ENCODE data around the gene PARP12. TPM values are rescaled to one million over a fixed set of nuclear protein-coding genes. Genes with fewer than 3 reads are reported as not detected.

PARP12 gene
- total and polyA plus RNA-seq, 9 of the 15 experiments (the other 6 are each of a cell fraction or from before 2014, with no cell fraction given): 4.6 to 40.4 (median 23.5) TPM

DNA sequence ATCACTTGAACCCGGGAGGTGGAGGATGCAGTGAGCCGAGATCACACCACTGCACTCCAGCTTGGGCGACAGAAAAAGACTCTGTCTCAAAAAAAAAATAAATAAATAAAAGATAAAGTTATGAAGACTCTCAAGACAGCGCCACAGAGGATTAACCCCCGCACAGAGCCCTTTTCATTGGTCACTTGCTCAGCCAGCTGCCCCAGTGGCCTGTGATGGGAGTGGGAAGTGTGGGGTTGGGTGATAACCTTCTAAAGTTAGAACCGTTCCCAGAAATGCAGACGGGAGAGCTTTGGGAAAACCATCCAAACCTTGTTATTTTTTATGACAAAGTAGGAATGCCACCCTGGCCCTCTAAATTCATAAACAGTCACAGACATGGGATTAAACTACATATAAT is 57.4 kb downstream of the PARP12 start:
- peak overlapping the region; percentile 33; the same call in 1 of the 2 replicates for H3K4me2 ChIP-seq (ENCODE audit: insufficient read depth, low read length)
- H3K79me2 ChIP-seq (ENCODE audit: control insufficient read depth, insufficient read depth, low read length): no peaks in the 10 kb centered on the region
- BruUV-seq (replicated peaks): no TSS peak
- H3K9me1 ChIP-seq (ENCODE audit: control insufficient read depth, insufficient read depth, low read length): no peaks in the 10 kb centered on the region
- ChIA-PET CTCF (ENCODE audit: low intra/inter-chr PET ratio) (interaction anchor here (1.6 to 3.9 kb wide), 2 partner anchors 360 to 386 kb away, joined by 5 to 42 read pairs; no protein-coding TSS in a partner anchor), POLR2A (interaction anchor here (0.6 to 1.7 kb wide), 17 partner anchors 10 to 1573 kb away, joined by 3 to 13 read pairs (median 3); partner anchors contain the start of gene PARP12)
- FAIRE-seq (no peak), ATAC-seq (peak; percentile 41), DNase-seq (ENCODE audit: extremely low read depth in 1 of 4, low spot score in 3 of 4) (peak in 2 of 4 experiments; percentile 53 to 73)
- no peaks in the 10 kb centered on the region for H3K36me3 ChIP-seq (ENCODE audit: control insufficient read depth, insufficient read depth, low read length)
- WGBS (ENCODE audit: insufficient coverage, low coverage, missing lambda C conversion rate): 21% methylated on average over 7 of the region's 7 CpGs
- in situ Hi-C loops (cut with MboI): no loop called here
- H3K4me1 ChIP-seq (replicated peaks in 1 of 2; ENCODE audit: control insufficient read depth in 2 of 2, insufficient read depth in 2 of 2, low read length in 2 of 2): peaks cover 10 to 11% of the 10 kb centered on the region in 2 experiments; a peak in 4 of 5 replicates
- 0 out of 2 replicates have a peak, but pooled peaks cover 2% of the 10 kb centered on the region for H4K20me1 ChIP-seq (replicated peaks; ENCODE audit: control insufficient read depth, insufficient read depth, low read length)
- no peaks in the 10 kb centered on the region for H3K9me3 ChIP-seq (replicated peaks; ENCODE audit: control insufficient read depth, insufficient read depth, low read depth, low read length)
- no peak overlapping the region for H3K27ac ChIP-seq (ENCODE audit: extremely low read depth, low read depth, low read length)
- H2AFZ ChIP-seq (ENCODE audit: low read depth, low read length): no peak overlapping the region
- intact Hi-C loops (cut with micrococcal nuclease): loop anchor here (2.0 to 5.0 kb wide), 3 partner anchors 169 to 647 kb away; no protein-coding TSS in a partner anchor
- H3K4me3 ChIP-seq: no peak overlapping the region
- H3K27me3 ChIP-seq (ENCODE audit: control insufficient read depth in 2 of 2, insufficient read depth in 2 of 2, low read length in 2 of 2): peaks cover under 1 to 15% of the 10 kb centered on the region in 2 experiments; a peak in 3 of 5 replicates
- H3K9ac ChIP-seq (ENCODE audit: insufficient read depth in 1 of 2, low read depth in 2 of 2, low read length in 2 of 2): no peak overlapping the region
- peak; percentile 19; the same call in 1 of the 2 replicates for TF ChIP-seq TCF3 (CRISPR knock-in tag; IDR thresholded peaks at IDR 0.05)
- TF ChIP-seq ZSCAN29 (IDR thresholded peaks at IDR 0.05): no peak
- no peak for TF ChIP-seq NFATC3 (IDR thresholded peaks at IDR 0.05)
- TF ChIP-seq ASH1L (IDR thresholded peaks at IDR 0.05; ENCODE audit: borderline replicate concordance, low read depth, partially characterized antibody): no peak
- no peak for TF ChIP-seq TCF7 (IDR thresholded peaks at IDR 0.05; ENCODE audit: borderline replicate concordance)
- no peak for TF ChIP-seq FOXJ2 (tag; IDR thresholded peaks at IDR 0.05)
- TF ChIP-seq CEBPB (tag; IDR thresholded peaks at IDR 0.05): no peak
- TF ChIP-seq MAZ (CRISPR knock-in tag; conservative IDR thresholded peaks at IDR 0.05 in 1 of 2, IDR thresholded peaks at IDR 0.05 in 1 of 2): no peak
- TF ChIP-seq, protein P1, sequence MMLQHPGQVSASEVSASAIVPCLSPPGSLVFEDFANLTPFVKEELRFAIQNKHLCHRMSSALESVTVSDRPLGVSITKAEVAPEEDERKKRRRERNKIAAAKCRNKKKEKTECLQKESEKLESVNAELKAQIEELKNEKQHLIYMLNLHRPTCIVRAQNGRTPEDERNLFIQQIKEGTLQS (IDR thresholded peaks at IDR 0.05): no peak
- TF ChIP-seq, protein P1 (CRISPR knock-in tag; conservative IDR thresholded peaks at IDR 0.05): no peak
- TF ChIP-seq, protein P2, sequence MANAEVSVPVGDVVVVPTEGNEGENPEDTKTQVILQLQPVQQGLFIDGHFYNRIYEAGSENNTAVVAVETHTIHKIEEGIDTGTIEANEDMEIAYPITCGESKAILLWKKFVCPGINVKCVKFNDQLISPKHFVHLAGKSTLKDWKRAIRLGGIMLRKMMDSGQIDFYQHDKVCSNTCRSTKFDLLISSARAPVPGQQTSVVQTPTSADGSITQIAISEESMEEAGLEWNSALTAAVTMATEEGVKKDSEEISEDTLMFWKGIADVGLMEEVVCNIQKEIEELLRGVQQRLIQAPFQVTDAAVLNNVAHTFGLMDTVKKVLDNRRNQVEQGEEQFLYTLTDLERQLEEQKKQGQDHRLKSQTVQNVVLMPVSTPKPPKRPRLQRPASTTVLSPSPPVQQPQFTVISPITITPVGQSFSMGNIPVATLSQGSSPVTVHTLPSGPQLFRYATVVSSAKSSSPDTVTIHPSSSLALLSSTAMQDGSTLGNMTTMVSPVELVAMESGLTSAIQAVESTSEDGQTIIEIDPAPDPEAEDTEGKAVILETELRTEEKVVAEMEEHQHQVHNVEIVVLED (CRISPR knock-in tag; IDR thresholded peaks at IDR 0.05): no peak
- TF ChIP-seq MCM5 (IDR thresholded peaks at IDR 0.05; ENCODE audit: low read depth): no peak

Data from K562 (cell line).